ENCODE results near the gene GABRB3.

The GABRB3 gene

DNA sequence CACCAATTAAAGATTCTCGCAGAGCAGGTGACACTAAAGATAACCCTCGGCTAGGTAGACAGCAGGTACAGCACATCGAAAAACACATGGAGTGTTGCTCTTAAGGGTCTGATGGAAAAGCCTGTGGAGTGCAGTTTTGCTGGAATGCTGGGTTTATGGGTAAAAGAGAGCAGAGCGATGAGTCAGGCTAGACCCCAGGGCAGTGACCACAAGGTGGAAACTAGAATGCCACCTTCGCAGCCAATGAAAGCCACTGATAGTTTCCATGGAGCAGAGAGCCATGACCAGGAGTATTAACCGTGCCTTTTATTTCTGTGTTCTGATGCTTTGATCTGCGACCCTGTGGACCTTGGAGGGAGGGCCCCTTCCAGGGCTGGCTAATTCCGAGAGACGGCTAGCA, 149.8 kb downstream of the GABRB3 start:
- DNase-seq (ENCODE audit: low spot score) = peak; percentile 2
- TF ChIP-seq, protein P1, sequence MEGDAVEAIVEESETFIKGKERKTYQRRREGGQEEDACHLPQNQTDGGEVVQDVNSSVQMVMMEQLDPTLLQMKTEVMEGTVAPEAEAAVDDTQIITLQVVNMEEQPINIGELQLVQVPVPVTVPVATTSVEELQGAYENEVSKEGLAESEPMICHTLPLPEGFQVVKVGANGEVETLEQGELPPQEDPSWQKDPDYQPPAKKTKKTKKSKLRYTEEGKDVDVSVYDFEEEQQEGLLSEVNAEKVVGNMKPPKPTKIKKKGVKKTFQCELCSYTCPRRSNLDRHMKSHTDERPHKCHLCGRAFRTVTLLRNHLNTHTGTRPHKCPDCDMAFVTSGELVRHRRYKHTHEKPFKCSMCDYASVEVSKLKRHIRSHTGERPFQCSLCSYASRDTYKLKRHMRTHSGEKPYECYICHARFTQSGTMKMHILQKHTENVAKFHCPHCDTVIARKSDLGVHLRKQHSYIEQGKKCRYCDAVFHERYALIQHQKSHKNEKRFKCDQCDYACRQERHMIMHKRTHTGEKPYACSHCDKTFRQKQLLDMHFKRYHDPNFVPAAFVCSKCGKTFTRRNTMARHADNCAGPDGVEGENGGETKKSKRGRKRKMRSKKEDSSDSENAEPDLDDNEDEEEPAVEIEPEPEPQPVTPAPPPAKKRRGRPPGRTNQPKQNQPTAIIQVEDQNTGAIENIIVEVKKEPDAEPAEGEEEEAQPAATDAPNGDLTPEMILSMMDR (IDR thresholded peaks at IDR 0.05; ENCODE audit: extremely low read depth, missing control alignments) = no peak

DNA sequence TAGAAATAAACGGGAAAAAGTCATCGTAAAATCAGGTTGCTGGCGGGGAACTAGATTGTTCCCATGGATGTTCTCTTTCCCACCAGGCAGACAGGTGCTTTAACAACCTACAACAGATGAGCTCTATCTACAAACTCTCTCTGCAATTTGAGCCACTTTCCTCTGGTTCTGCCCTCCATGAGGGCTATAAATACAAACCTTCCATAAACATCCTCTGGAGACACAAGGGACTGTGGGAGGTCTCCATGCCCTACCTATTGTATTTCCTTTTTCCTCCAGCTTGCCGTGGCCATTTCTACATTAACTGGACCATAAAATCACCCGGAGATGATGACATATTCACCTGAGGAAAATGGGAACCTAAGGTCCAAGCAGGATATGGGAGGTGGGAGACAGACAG, 151.1 kb downstream of the GABRB3 start:
- TF ChIP-seq, protein P1 (IDR thresholded peaks at IDR 0.05; ENCODE audit: extremely low read depth, missing control alignments) = no peak
- no peak for DNase-seq (ENCODE audit: low spot score)

DNA sequence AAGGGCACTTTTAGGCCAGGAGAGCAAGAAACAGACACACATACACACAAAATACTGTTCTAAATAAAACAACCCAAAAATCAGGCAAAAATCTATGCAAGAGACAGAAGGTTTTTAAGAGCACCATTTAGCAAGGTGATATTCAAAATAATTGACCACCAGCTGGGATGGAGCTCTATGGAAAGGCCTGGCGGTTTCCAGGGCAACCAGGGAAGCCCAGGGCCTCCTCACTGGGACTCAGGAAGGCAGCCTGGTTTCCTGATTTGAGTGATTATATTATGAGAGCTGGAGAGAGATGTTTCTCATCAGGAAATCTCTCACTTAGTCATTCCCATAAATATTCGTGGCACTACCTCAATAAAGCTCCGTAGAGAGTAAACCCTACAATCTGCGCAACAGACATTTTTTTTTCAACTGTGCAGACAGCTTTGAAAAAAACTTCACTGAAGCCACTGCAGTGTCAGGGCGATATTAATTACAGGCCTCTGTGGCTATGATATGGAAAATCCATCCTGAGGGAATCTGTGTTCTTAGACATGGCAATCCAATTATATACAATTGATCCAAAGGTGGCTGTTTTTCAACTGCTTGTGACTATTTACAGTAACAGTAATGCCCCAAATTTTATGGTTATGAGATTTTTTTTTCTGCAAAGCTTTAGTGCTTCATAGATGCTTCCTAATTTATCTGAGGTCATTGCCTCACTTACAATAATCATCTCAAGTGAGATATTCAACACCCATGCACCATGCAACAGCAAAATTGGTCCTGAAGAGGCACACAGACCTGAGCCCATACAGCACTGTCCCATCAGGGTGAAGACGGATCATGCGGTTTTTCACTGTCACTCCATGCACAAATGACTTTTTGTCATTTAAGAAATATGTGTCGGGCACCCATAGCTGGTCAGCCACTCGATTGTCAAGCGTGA, 152.1 kb downstream of the GABRB3 start:
- no peak for DNase-seq (ENCODE audit: low spot score)

DNA sequence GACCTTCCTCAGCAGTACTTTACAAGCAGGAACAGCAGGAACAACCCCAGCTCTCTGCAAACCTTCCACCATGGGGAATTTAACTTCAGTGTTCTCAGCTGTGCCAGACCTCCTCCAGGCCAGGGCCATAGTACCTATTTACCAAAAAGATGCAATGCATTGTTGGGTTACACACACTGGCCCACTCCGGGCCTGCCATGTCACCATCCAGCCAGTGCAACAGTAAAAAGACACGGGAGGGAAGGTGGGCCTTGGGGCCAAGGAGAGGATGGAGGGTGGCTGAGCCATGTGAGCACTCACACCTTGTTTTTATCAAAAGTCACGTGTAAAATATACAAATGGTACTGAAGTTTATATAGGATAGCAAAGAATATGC, 157.0 kb downstream of the GABRB3 start:
- TF ChIP-seq, protein P1 (IDR thresholded peaks at IDR 0.05; ENCODE audit: extremely low read depth, missing control alignments) = no peak

More for the DNA sequence above, 152.1 kb downstream of the GABRB3 start:
- TF ChIP-seq, protein P1 (IDR thresholded peaks at IDR 0.05; ENCODE audit: extremely low read depth, missing control alignments) = no peak

DNA sequence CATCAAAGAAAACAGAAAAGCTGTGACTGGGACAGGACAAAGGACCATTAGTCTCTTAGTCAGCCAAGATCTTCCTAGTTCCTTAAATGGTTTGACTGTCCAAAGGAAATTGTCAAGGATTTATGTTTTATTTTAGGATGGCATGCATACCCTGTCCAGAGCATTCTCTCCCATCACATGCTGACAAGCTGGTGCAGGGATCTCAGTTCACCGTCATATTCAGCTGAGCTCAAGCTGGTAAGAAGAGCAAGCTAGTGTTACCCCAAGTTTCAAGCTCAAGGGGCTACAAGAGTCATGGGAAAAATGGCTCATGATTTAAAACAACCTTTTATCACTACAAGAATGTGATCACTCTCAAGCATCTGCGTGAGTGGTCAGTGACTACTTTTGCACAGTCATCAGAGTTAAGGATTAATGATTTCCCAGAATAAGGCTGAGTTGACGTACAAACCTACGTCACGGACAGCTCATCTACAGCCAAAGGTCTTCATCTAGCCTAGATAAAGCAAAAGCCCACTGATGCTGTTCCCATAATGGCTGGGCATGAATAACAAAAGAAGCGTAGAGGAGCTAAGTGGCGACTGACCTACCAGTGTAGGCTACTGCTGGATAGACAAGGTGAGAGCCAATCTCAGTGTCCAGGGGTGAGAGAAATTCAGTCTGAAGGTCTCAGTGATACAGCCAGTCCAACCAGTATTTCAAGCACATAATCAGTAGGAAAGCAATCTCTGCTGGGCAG, 157.5 kb downstream of the GABRB3 start:
- TF ChIP-seq, protein P1 (IDR thresholded peaks at IDR 0.05; ENCODE audit: extremely low read depth, missing control alignments) = no peak
- no peak for DNase-seq (ENCODE audit: low spot score)

More for the DNA sequence above, 157.0 kb downstream of the GABRB3 start:
- DNase-seq (ENCODE audit: low spot score) = no peak

DNA sequence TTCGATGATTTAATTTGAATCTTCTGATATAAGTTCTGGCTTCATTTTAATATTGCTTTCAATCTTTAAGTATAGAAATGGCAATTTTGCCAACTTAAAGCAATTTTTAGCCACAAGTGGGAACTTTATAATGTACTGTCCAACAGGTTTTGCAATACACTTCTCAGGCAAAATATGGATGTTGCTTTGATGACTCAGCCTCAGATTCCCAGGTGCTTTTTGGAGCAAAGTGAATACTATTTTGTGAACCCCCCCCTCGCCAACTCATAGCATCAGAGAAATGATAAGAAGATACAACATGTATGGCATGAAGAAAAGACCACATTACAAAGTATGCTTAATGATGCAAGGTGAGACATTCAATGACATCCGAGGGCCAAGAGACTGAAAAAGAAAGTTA, 158.1 kb downstream of the GABRB3 start:
- TF ChIP-seq, protein P1 (IDR thresholded peaks at IDR 0.05; ENCODE audit: extremely low read depth, missing control alignments) = no peak
- DNase-seq (ENCODE audit: low spot score) = no peak

DNA sequence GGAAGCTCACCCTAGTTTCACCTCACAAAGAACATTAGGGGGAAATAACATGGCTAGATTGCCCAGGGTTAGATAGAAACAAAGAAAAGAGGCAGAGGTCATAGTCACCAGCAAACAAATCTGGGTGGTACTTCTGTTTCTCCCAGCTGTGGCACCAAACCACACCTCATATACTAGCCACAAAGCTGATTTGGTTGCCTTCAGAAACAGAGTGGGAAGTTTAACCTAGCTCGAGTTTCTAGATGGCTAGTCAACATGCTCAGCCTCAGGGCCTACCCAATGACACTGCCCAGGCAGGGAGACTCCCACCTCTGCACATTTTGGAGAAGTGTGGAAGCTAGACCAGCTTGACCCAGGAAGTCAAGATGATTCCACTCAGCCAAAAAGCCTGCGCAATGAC, 174.2 kb downstream of the GABRB3 start:
- no peak for DNase-seq (ENCODE audit: low spot score)

More for the DNA sequence above, 174.2 kb downstream of the GABRB3 start:
- TF ChIP-seq, protein P1 (IDR thresholded peaks at IDR 0.05; ENCODE audit: extremely low read depth, missing control alignments) = no peak
